ENCODE results near the gene CSF3. TPM values are rescaled to one million over a fixed set of nuclear protein-coding genes. Genes with fewer than 3 reads are reported as not detected.

Gene CSF3
- total RNA-seq, 1 experiment from 2014 or later, result not detected

DNA sequence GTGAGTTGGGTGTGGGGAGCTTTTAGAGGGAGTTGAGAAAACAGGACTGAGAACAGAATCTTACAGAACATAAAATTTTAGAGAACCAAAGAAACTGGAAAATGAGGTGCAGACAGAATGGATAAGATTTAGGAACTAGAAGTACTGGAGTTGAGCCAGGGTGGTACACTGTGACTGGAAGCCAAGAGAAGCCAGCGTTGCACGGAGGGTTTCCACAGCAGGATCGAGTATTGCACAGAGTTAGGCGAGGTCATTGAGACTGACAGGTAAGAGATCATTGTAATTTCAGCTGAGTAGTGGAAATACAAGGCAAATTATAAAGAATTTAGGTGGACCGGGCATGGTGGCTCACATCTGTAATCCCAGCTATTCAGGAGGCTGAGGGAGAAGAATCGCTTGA lies 45.9 kb upstream of the CSF3 start:
- Histone ChIP-seq H4K20me1 (ENCODE audit: control insufficient read depth, insufficient read depth, insufficient read length) (no peaks in the 10 kb centered on the region), H3K23me2 (ENCODE audit: insufficient read length, low read depth, low read length, poor library complexity, severe bottlenecking) (no peaks in the 10 kb centered on the region), H3K27ac (ENCODE audit: insufficient read length, low read depth, low read length) (no peak overlapping the region), H3K14ac (ENCODE audit: insufficient read depth, low read length) (no peak overlapping the region), H3K23ac (ENCODE audit: insufficient read length, low read depth, low read length) (no peak overlapping the region), H2AK5ac (ENCODE audit: insufficient read length, low read length) (no peak overlapping the region), H3K18ac (ENCODE audit: insufficient read length, low read depth, low read length) (no peak overlapping the region), H3K79me2 (ENCODE audit: insufficient read depth, low read length) (no peaks in the 10 kb centered on the region), H3K4me1 (ENCODE audit: insufficient read depth, low read length) (no peaks in the 10 kb centered on the region), H4K91ac (ENCODE audit: insufficient read length, low read depth, low read length) (no peak overlapping the region), H2AFZ (ENCODE audit: low read length) (no peak overlapping the region), H2BK20ac (ENCODE audit: low read depth, low read length, poor library complexity, severe bottlenecking) (no peak overlapping the region), H3K4me2 (ENCODE audit: insufficient read depth, insufficient read length, low read length) (no peak overlapping the region), H3T11ph (ENCODE audit: low read length) (no peak overlapping the region), H2BK5ac (ENCODE audit: insufficient read length, low read length) (no peak overlapping the region), H3K27me3 (ENCODE audit: insufficient read depth, low read length) (no peaks in the 10 kb centered on the region; the same call in 1 of the 2 replicates), H2BK120ac (ENCODE audit: low read depth, low read length, poor library complexity, severe bottlenecking) (no peak overlapping the region), H2BK12ac (ENCODE audit: insufficient read length, low read depth, low read length) (no peak overlapping the region), H3K4ac (ENCODE audit: low read depth, low read length) (no peak overlapping the region), H3K56ac (ENCODE audit: insufficient read length, low read depth, low read length) (no peak overlapping the region), H4K5ac (ENCODE audit: insufficient read length, low read depth, low read length) (no peak overlapping the region), H3K9me3 (ENCODE audit: control insufficient read depth, low read depth, low read length) (no peaks in the 10 kb centered on the region), H3K9ac (ENCODE audit: extremely low read depth, insufficient read length, low read length) (no peak overlapping the region), H3K79me1 (ENCODE audit: insufficient read depth, low read depth, low read length, poor library complexity, severe bottlenecking) (no peaks in the 10 kb centered on the region), H2BK15ac (ENCODE audit: low read depth, low read length) (no peak overlapping the region), H4K8ac (replicated peaks; ENCODE audit: insufficient read length, low read depth, low read length) (no peak overlapping the region)
- H3K4me1 Mint-ChIP-seq, result 0 out of 4 replicates have a peak, but pooled peaks cover 0 to 4% of the 10 kb centered on the region in 2 experiments
- no peak for DNase-seq
- H3K9me3 Mint-ChIP-seq, result no peaks in the 10 kb centered on the region; a peak in 1 of 5 replicates
- TF ChIP-seq, protein P1, sequence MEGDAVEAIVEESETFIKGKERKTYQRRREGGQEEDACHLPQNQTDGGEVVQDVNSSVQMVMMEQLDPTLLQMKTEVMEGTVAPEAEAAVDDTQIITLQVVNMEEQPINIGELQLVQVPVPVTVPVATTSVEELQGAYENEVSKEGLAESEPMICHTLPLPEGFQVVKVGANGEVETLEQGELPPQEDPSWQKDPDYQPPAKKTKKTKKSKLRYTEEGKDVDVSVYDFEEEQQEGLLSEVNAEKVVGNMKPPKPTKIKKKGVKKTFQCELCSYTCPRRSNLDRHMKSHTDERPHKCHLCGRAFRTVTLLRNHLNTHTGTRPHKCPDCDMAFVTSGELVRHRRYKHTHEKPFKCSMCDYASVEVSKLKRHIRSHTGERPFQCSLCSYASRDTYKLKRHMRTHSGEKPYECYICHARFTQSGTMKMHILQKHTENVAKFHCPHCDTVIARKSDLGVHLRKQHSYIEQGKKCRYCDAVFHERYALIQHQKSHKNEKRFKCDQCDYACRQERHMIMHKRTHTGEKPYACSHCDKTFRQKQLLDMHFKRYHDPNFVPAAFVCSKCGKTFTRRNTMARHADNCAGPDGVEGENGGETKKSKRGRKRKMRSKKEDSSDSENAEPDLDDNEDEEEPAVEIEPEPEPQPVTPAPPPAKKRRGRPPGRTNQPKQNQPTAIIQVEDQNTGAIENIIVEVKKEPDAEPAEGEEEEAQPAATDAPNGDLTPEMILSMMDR (conservative IDR thresholded peaks at IDR 0.05), result no peak
- WGBS (ENCODE audit: extremely low coverage, insufficient read length, low lambda C conversion rate), result no CpG with 5 or more reads among the region's 6 CpGs
- no peak overlapping the region for H3K4me3 Mint-ChIP-seq
- H3K27ac Mint-ChIP-seq, result no peak overlapping the region
- H3K36me3 Mint-ChIP-seq (ENCODE audit: insufficient read depth in 1 of 3, low read depth in 3 of 3), result no peaks in the 10 kb centered on the region
- peaks cover 49% of the 10 kb centered on the region for H3K27me3 Mint-ChIP-seq (ENCODE audit: low read depth)

All from H9 (cell line).